ENCODE measurements around the gene COL16A1.

Gene COL16A1

GRCh38 chr1:31685795-31686194 lies 18.0 kb downstream of the COL16A1 start:
- ChIA-PET CTCF (interaction anchor here (0.8 to 1.4 kb wide), 6 partner anchors 12 to 30 kb away, joined by 3 to 4 read pairs (median 3); partner anchors contain the start of gene COL16A1), POLR2A (interaction anchor here (0.9 kb wide), 1 partner anchor 30 kb away, joined by 3 read pairs; no protein-coding TSS in a partner anchor)
- TF ChIP-seq, protein P1, sequence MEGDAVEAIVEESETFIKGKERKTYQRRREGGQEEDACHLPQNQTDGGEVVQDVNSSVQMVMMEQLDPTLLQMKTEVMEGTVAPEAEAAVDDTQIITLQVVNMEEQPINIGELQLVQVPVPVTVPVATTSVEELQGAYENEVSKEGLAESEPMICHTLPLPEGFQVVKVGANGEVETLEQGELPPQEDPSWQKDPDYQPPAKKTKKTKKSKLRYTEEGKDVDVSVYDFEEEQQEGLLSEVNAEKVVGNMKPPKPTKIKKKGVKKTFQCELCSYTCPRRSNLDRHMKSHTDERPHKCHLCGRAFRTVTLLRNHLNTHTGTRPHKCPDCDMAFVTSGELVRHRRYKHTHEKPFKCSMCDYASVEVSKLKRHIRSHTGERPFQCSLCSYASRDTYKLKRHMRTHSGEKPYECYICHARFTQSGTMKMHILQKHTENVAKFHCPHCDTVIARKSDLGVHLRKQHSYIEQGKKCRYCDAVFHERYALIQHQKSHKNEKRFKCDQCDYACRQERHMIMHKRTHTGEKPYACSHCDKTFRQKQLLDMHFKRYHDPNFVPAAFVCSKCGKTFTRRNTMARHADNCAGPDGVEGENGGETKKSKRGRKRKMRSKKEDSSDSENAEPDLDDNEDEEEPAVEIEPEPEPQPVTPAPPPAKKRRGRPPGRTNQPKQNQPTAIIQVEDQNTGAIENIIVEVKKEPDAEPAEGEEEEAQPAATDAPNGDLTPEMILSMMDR (IDR thresholded peaks at IDR 0.05; ENCODE audit: insufficient read depth, low read length, missing control alignments) = no peak
- DNase-seq (ENCODE audit: low read depth, low spot score) = no peak
- no peak overlapping the region for H3K4me3 ChIP-seq (ENCODE audit: low read depth, low read length)

- CTCF ChIA-PET = interaction anchor here (0.8 to 1.4 kb wide), 3 partner anchors 17 to 36 kb away, joined by 3 to 4 read pairs (median 4); no protein-coding TSS in a partner anchor
- DNase-seq (ENCODE audit: low read depth, low spot score) = no peak
- no peak overlapping the region for H3K4me3 ChIP-seq (ENCODE audit: low read depth, low read length)
- POLR2A ChIA-PET = no interaction called here
- TF ChIP-seq, protein P1 (IDR thresholded peaks at IDR 0.05; ENCODE audit: insufficient read depth, low read length, missing control alignments) = peak; percentile 37
Observed at GRCh38 chr1:31683997-31684396, 19.8 kb downstream of the COL16A1 start.

DNA sequence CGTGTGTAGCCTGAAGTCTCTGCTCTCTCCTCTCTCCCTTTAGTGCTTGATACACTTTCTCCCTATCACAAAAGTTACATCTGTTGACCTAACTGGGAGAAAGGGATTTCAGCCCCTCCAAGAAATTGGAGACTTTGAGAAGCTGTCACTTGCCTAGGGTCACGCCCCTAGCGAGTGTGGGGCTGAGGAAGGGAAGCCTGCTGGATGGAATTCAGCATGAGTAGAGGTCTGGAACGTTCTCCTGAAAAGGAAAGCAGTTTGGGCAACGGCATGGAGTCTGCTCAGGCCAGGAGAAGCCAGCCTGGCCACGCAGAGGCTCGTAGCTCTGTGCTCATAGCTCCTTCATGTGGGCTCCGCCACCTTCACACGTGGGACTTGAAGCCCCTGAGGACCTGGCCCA lies 22.4 kb downstream of the COL16A1 start:
- DNase-seq (ENCODE audit: low read depth, low spot score) = no peak
- TF ChIP-seq, protein P1 (IDR thresholded peaks at IDR 0.05; ENCODE audit: insufficient read depth, low read length, missing control alignments) = no peak
- ChIA-PET CTCF (interaction anchor here (1.4 to 3.6 kb wide), 5 partner anchors 9 to 35 kb away, joined by 3 to 14 read pairs (median 4); no protein-coding TSS in a partner anchor), POLR2A (interaction anchor here (0.7 kb wide), 1 partner anchor 23 kb away, joined by 3 read pairs; the partner anchor contains the start of gene COL16A1)
- no peak overlapping the region for H3K4me3 ChIP-seq (ENCODE audit: low read depth, low read length)

GRCh38 chr1:31679676-31680230 lies 24.1 kb downstream of the COL16A1 start:
- CTCF ChIA-PET = interaction anchor here (1.1 to 4.3 kb wide), 8 partner anchors 11 to 109 kb away, joined by 3 to 33 read pairs (median 7); no protein-coding TSS in a partner anchor
- TF ChIP-seq, protein P1 (IDR thresholded peaks at IDR 0.05; ENCODE audit: insufficient read depth, low read length, missing control alignments) = no peak
- POLR2A ChIA-PET = interaction anchor here (0.8 kb wide), 1 partner anchor 24 kb away, joined by 3 read pairs; the partner anchor contains the start of gene COL16A1
- H3K4me3 ChIP-seq (ENCODE audit: low read depth, low read length) = no peak overlapping the region
- no peak for DNase-seq (ENCODE audit: low read depth, low spot score)

GRCh38 chr1:31679091-31679490 lies 24.7 kb downstream of the COL16A1 start:
- CTCF ChIA-PET = interaction anchor here (0.9 to 4.3 kb wide), 10 partner anchors 9 to 110 kb away, joined by 3 to 33 read pairs (median 5); partner anchors contain the start of gene COL16A1
- TF ChIP-seq, protein P1 (IDR thresholded peaks at IDR 0.05; ENCODE audit: insufficient read depth, low read length, missing control alignments) = no peak
- POLR2A ChIA-PET = interaction anchor here (0.8 kb wide), 1 partner anchor 25 kb away, joined by 3 read pairs; the partner anchor contains the start of gene COL16A1

DNA sequence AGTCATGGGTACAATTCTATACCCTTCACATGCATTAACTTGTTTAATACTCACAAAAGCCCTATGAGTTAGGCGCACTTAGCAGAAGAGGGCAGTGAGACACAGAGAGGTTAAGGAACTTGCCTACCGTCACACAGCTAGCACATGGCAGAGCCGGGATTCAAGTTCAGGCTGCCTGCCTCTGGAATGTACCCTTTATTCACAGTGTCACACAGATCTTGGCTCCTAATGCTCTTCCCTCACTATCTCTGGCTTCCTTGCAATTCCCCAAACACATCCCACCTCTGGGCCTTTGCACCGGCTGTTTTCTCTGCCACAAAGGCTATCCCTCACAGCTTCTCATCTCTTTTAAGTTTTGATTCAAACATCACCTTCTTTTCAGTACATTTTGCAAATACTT lies 25.1 kb downstream of the COL16A1 start:
- TF ChIP-seq, protein P1 (IDR thresholded peaks at IDR 0.05; ENCODE audit: insufficient read depth, low read length, missing control alignments) = no peak
- H3K4me3 ChIP-seq (ENCODE audit: low read depth, low read length) = no peak overlapping the region
- ChIA-PET POLR2A (no interaction called here), CTCF (interaction anchor here (0.9 to 4.3 kb wide), 10 partner anchors 9 to 108 kb away, joined by 3 to 33 read pairs (median 4); partner anchors contain the start of gene COL16A1)
- no peak for DNase-seq (ENCODE audit: low read depth, low spot score)

More at GRCh38 chr1:31679091-31679490, 24.7 kb downstream of the COL16A1 start:
- no peak for DNase-seq (ENCODE audit: low read depth, low spot score)
- H3K4me3 ChIP-seq (ENCODE audit: low read depth, low read length) = no peak overlapping the region

Measured in AG04449 (cell line).